Activated CD8-positive, alpha-beta memory T cell treated with anti-CD3 and anti-CD28 coated beads, Interleukin-2, amount 10 ng/mL, durations not matched to agents 7 days and 5 days (primary cell): ENCODE results near the gene ORMDL3. TPM values are rescaled to one million over a fixed set of nuclear protein-coding genes. Genes with fewer than 3 reads are reported as not detected.

Experiments used
- ATAC-seq: fragments of 150-1000 bp; cut with Tn5 transposase; one replicate; pipeline ENCODE4 v1.10.0; 2021; ENCODE audit warnings: moderate library complexity
- CTCF ChIA-PET: fragments of 350-600 bp; sonication (Branson Sonifier 250); formaldehyde crosslinking; loops from one replicate; lab custom pipeline; 2021; ENCODE audit warnings: antibody characterized with exemption; lab: Charles Lee
- DNase-seq: peaks from one replicate; pipeline ENCODE4 v3.0.0-alpha.2; 2020
- H3K27ac Mint-ChIP-seq: one replicate; pipeline ENCODE4 v1.8.0; 2021; ENCODE audit warnings: mild to moderate bottlenecking, mixed read lengths
- H3K27me3 Mint-ChIP-seq: one replicate; pipeline ENCODE4 v1.8.0; 2021; ENCODE audit warnings: mixed read lengths
- H3K36me3 Mint-ChIP-seq: one replicate; pipeline ENCODE4 v1.8.0; 2021; ENCODE audit warnings: mild to moderate bottlenecking, mixed read lengths
- H3K4me1 Mint-ChIP-seq: one replicate; pipeline ENCODE4 v1.8.0; 2021; ENCODE audit warnings: mixed read lengths
- H3K4me3 Mint-ChIP-seq: one replicate; pipeline ENCODE4 v1.8.0; 2021; ENCODE audit warnings: mild to moderate bottlenecking, moderate library complexity, mixed read lengths
- H3K9me3 Mint-ChIP-seq: one replicate; pipeline ENCODE4 v1.8.0; 2022; ENCODE audit warnings: low read depth, mixed read lengths
- total RNA-seq, 2 experiments: library from RNA; stranded (reverse); gene quantifications; one replicate each; pipeline ENCODE4 v1.2.3, GENCODE V29; 2021

ORMDL3 gene
- total RNA-seq, 2 experiments from 2014 or later: 111 to 131 TPM

DNA sequence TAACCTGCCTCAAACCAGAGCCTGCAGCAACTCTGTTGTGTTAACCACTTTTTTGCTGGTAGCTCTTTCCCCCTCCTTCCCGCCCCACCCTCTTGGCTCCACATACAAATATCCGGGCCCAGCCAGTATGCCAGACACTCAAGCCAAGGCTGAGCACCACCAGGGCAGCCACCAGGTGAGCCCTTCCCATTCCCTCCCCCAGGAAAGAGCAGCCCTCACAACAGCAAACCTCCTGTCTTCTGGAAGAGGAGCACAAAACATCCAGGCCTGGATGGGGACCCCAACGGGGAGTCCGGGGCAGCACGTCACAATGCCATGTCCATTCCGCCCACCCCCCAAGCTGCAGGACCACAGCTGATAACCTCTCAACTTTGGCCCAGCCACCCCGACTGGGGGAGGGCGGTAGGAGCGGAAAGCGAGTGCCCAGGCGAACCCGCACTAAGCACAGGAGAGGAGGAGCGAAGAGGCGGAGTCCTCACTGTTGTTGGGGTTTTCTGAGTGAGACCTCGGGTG, 757 bp downstream of the ORMDL3 start:
- H3K27me3 Mint-ChIP-seq: no peaks in the 10 kb centered on the region
- peaks cover 67% of the 10 kb centered on the region for H3K4me1 Mint-ChIP-seq
- CTCF ChIA-PET: interaction anchor here (0.6 to 2.4 kb wide), 10 partner anchors 13 to 171 kb away, joined by 3 to 13 read pairs (median 3); partner anchors contain the start of gene PSMD3
- H3K27ac Mint-ChIP-seq: peak overlapping the region; percentile 98
- peak; percentile 64 for ATAC-seq
- peak; percentile 89 for DNase-seq
- H3K36me3 Mint-ChIP-seq: peaks cover 31% of the 10 kb centered on the region
- H3K4me3 Mint-ChIP-seq: peak overlapping the region; percentile 88
- no peaks in the 10 kb centered on the region for H3K9me3 Mint-ChIP-seq

DNA sequence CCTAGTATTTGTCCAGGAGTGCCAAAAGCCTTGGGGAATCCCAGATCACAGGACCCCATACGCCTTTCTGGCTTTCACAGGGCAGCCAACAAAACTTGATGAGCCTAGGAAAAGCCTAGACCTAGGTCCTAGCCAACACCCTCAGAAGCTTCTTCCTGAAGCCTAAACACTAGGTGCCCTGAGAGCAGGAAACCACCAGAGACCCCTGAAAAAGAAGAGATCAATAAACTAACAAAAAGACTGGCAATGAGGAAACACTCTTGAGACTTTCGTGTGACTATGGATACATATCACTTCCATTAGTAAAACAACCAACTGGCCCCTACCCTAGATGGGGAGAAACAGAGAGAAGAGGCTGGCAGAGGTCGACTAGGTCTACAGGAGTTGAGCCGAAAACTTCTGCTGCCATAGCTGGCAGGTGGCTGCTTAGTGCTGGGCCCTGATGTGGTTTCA, 1.2 kb downstream of the ORMDL3 start:
- no peaks in the 10 kb centered on the region for H3K9me3 Mint-ChIP-seq
- no peak for DNase-seq

DNA sequence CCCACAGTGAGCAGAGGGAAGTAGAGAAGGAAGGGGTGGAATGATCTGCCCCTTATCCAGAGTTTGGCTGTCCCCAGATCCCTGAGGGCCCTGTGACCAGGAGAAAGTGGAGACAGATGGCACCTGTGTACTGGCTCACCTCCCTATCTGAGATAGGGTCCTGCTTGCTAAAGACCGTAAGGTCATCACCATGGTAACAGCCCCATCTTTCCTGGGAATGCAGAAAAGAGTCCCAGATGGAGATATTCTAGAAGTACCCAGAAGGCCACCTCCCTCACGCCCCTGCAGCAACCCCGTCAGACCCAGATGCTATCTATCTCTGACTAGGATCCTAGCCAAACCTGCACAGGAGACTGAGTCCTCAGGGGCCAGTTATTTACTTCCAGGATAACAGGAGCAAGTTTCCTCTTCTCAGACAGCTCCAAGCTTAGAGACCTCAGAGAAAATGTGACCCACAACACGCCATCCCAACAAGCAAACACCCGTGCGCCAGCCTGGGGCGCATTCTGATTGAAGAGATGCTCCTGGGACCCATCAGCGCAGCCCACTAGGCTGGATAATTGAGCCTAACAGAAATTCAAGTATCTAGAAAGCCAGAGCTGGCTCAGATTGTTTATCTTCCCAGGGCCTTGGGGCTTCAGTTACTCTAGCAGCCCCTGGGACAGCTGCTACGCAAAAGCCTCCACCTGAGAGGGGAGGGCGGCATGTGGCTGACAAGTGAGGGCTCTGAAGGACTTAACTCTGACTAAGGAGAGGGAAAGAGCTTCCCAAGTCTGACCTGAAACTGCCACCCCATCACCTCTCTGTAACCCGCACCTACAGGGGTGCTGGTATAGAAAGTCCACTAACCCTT, 1.9 kb downstream of the ORMDL3 start:
- CTCF ChIA-PET: interaction anchor here (1.0 to 2.4 kb wide), 7 partner anchors 14 to 153 kb away, joined by 3 to 13 read pairs (median 3); partner anchors contain the start of gene PSMD3
- peak overlapping the region; percentile 88 for H3K4me3 Mint-ChIP-seq
- no peak for ATAC-seq
- peak overlapping the region; percentile 98 for H3K27ac Mint-ChIP-seq
- no peaks in the 10 kb centered on the region for H3K9me3 Mint-ChIP-seq
- H3K27me3 Mint-ChIP-seq: no peaks in the 10 kb centered on the region
- H3K36me3 Mint-ChIP-seq: peaks cover 41% of the 10 kb centered on the region
- peaks cover 78% of the 10 kb centered on the region for H3K4me1 Mint-ChIP-seq
- no peak for DNase-seq

More for the DNA sequence above, 1.2 kb downstream of the ORMDL3 start:
- no peaks in the 10 kb centered on the region for H3K27me3 Mint-ChIP-seq
- H3K27ac Mint-ChIP-seq: peak overlapping the region; percentile 98
- H3K36me3 Mint-ChIP-seq: peaks cover 36% of the 10 kb centered on the region
- H3K4me1 Mint-ChIP-seq: peaks cover 72% of the 10 kb centered on the region
- peak overlapping the region; percentile 88 for H3K4me3 Mint-ChIP-seq
- CTCF ChIA-PET: interaction anchor here (0.6 to 2.4 kb wide), 9 partner anchors 13 to 153 kb away, joined by 3 to 13 read pairs (median 3); partner anchors contain the start of gene PSMD3
- ATAC-seq: no peak

DNA sequence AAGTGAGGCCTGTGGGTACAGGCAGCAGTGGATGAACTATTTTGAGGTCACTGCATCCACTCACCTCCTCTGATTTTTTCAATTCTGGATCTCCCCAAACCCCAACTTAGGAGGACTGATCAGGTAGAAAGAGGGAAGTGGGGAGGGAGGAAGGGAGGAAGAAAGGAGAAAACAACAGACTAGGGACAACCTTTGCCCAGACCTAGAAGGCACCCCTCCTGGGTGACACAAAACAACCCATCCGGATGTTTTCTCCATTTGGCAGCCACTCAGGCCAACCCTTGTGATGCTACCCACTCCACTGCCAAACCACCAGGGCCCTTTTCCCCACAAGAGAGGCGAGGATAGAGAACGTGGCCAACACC, 2.7 kb downstream of the ORMDL3 start:
- CTCF ChIA-PET: interaction anchor here (0.7 to 1.4 kb wide), 4 partner anchors 29 to 398 kb away, joined by 3 to 4 read pairs (median 3); no protein-coding TSS in a partner anchor
- Mint-ChIP-seq H3K4me3 (peak overlapping the region; percentile 88), H3K27me3 (no peaks in the 10 kb centered on the region), H3K4me1 (peaks cover 82% of the 10 kb centered on the region), H3K27ac (peak overlapping the region; percentile 98), H3K9me3 (no peaks in the 10 kb centered on the region), H3K36me3 (peaks cover 48% of the 10 kb centered on the region)
- DNase-seq (no peak), ATAC-seq (no peak)

DNA sequence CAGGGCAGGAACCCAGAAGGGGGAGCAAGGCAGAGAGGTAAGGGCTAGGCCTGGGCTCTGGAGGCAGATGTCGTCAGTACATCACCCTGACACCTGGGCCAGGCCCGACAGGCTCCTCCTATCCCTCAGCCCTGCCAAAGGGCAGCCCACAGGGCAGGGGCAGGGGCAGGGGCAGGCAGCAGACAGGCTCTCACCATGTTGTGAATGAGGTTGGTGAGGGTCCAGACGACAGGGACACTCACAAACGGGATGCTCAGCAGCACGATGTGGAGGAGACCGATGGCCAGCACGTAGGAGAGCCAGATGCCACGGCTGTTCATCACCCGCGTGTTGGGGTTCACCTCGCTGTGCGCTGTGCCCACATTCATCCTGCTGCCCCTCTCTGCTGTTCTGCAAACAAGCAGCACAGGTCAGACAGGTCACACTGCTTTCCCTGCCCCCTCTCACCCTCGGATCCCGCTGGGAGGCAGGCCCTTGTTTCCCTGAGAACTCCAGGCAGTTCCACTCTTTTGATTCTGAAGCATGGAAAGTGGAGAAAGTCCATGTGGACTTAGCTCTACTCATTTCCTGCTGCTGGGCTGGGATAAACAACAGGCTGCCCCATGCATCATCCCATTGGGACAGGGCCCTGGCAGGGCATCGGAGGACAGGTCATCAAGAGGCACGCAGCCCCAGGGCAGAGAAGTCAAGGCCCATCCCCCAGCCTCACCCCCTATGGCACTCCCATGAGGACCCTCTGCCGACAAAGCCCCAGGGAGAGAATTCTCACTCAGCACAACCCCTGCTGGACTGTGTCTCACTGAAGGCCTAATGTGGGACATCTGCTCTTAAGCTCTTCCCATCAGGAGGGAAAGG, 3.3 kb downstream of the ORMDL3 start:
- no peak for DNase-seq
- Mint-ChIP-seq H3K4me1 (peaks cover 80% of the 10 kb centered on the region), H3K9me3 (no peaks in the 10 kb centered on the region), H3K27me3 (no peaks in the 10 kb centered on the region), H3K36me3 (peaks cover 52% of the 10 kb centered on the region), H3K4me3 (peak overlapping the region; percentile 88), H3K27ac (peak overlapping the region; percentile 98)
- no peak for ATAC-seq
- CTCF ChIA-PET: interaction anchor here (0.7 to 1.4 kb wide), 3 partner anchors 28 to 398 kb away, joined by 3 read pairs; no protein-coding TSS in a partner anchor

DNA sequence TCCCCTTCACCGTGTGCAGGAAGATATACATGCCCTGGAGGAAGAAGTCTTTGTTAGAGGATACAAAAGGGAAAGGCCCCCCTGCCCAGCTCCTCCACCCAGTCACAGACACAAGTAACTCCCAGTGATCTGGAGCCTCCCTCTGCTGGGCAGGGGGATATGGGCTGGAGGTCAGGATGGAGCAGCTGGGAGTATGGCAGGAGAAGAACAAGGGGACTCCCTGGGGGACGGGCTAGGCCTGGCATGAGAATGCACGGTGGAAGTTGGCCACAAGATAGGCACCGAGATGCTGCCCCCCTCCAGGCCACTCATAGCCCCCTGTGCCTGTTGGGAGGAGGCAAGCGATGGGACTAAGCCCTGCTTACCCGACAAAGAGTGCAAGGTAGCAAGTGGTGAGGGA, 4.2 kb downstream of the ORMDL3 start:
- H3K4me1 Mint-ChIP-seq: peaks cover 81% of the 10 kb centered on the region
- H3K27ac Mint-ChIP-seq: peak overlapping the region; percentile 60
- H3K4me3 Mint-ChIP-seq: no peak overlapping the region
- H3K27me3 Mint-ChIP-seq: no peaks in the 10 kb centered on the region
- H3K9me3 Mint-ChIP-seq: no peaks in the 10 kb centered on the region
- CTCF ChIA-PET: no interaction called here
- ATAC-seq (no peak), DNase-seq (no peak)
- peaks cover 58% of the 10 kb centered on the region for H3K36me3 Mint-ChIP-seq

DNA sequence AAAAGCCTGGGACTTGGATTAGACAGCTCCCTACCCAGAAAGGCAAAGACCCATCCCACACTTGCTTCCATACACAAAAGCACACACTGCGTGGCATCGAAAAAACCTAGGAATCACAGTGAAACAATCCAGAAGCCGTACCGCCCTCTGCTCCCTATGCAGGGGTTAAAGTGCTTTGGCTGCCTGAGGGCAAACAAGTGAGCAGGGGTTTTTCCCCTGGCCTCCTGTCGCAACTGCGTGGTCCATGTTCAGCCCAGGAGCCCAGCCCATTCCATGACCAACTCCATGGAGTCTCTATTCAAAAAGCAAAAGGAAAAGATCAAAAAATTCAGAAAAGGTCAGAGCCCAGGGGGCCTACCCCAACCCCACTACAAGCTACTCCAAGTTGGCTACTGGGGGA, 5.4 kb downstream of the ORMDL3 start:
- peaks cover 86% of the 10 kb centered on the region for H3K4me1 Mint-ChIP-seq
- no peaks in the 10 kb centered on the region for H3K9me3 Mint-ChIP-seq
- H3K27me3 Mint-ChIP-seq: no peaks in the 10 kb centered on the region
- CTCF ChIA-PET: interaction anchor here (0.6 to 1.6 kb wide), 5 partner anchors 104 to 300 kb away, joined by 3 read pairs; no protein-coding TSS in a partner anchor
- peaks cover 67% of the 10 kb centered on the region for H3K36me3 Mint-ChIP-seq
- no peak overlapping the region for H3K4me3 Mint-ChIP-seq
- DNase-seq (no peak), ATAC-seq (no peak)
- peak overlapping the region; percentile 82 for H3K27ac Mint-ChIP-seq

DNA sequence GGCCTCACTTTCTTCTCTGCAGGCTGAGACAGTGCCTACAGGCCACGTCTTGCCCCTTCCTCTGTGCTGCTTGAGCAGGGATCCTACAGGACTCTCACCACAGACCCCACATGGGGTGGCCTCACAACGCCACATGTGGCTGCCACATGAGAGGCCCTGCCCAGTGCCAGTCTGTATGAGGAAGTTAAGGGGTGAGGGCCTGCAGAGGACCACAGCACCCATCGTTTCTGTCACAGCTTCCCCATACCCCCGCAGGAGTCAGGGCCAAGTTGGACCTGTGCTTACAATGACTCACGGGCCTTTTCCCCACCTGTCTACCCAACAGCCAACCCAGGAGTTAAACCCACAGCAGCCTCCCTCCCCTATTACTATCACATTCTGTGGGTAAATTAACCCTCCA, 6.1 kb downstream of the ORMDL3 start:
- no peaks in the 10 kb centered on the region for H3K9me3 Mint-ChIP-seq
- H3K4me3 Mint-ChIP-seq: peak overlapping the region; percentile 4
- no peaks in the 10 kb centered on the region for H3K27me3 Mint-ChIP-seq
- peak overlapping the region; percentile 82 for H3K27ac Mint-ChIP-seq
- CTCF ChIA-PET: interaction anchor here (1.0 to 1.6 kb wide), 3 partner anchors 105 to 163 kb away, joined by 3 read pairs; no protein-coding TSS in a partner anchor
- H3K4me1 Mint-ChIP-seq: peaks cover 92% of the 10 kb centered on the region
- DNase-seq (peak; percentile 58), ATAC-seq (peak; percentile 41)
- H3K36me3 Mint-ChIP-seq: peaks cover 73% of the 10 kb centered on the region

DNA sequence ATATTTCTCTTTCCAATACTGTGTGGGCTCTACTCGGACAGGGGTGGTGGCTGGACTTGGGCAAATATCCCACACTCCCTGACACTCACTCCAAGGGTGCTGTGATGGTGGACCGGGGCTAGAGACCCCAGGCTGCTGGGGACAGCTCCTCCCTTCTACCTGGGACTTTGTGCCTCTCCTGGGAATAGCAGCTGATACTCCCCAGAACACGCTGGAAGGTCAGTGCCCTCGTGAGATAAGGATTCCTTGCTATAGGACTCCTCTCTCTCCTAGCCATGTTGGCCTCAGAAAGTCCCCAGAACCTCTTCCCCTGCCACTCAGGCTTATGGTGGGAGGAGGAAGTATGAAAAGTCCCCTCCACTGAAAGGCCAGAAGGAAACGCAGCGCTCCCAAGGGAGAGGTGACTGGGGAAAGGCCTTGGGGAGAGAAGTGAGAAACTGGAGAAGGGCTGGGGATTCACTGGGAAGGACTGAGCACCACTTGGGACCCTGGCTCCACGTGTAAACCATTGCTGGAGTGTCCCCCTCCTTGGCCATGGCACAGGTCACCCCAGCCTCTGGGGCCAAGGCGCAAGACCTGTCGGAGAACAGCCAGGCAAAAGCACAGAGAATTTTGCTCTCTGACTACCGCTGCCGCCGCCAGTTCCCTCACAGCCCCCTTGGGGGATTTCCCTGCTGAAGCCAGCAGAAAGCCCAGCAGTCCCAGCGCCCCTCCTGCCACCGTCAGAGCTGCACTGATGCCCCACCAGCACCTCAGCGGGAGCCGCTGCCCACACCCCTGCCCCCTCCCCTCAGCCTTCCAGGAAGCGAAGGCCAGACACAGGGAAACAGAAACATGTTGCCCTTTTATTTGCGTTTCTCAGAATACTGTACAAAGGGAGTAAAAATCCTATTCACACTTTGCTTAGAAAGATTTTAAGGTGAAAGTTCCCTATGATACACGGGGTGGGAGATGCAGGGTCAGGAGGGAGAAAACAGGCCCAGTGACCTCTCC, 6.9 kb downstream of the ORMDL3 start:
- peaks cover 89% of the 10 kb centered on the region for H3K4me1 Mint-ChIP-seq
- H3K27me3 Mint-ChIP-seq: no peaks in the 10 kb centered on the region
- H3K27ac Mint-ChIP-seq: peak overlapping the region; percentile 82
- CTCF ChIA-PET: interaction anchor here (0.6 to 1.1 kb wide), 2 partner anchors 163 to 298 kb away, joined by 3 read pairs; no protein-coding TSS in a partner anchor
- ATAC-seq: peak; percentile 35
- H3K36me3 Mint-ChIP-seq: peaks cover 72% of the 10 kb centered on the region
- DNase-seq: peak; percentile 60
- no peaks in the 10 kb centered on the region for H3K9me3 Mint-ChIP-seq
- H3K4me3 Mint-ChIP-seq: peak overlapping the region; percentile 19

DNA sequence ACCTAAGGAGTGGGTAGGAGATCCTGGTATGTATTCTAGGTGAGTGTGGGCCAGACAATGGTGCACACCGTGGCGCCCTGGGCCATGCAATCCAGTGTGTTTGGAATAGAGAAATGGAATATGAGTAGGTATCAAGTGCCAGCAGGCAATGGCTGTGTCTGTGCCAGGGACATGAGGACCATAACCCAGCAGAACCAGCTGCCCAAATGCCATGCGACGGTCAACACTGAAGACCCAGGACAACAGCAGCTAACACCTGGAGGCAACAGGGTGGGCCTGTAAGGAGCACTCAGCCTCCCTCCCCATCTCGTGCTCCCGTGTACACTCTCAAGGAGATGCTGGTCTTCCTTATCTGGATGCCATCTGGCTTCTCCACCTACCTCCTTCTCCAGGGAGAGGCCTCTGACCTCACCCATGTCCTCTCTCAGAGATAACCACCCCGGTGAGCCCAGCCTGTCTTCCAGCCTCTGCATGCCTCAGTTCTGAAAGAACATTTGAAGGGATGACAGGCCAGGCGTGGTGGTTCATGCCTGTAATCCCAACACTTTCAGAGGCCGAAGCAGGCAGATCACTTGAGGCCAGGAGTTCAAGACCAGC, 8.2 kb downstream of the ORMDL3 start:
- Mint-ChIP-seq H3K4me3 (no peak overlapping the region), H3K36me3 (peaks cover 69% of the 10 kb centered on the region), H3K27me3 (no peaks in the 10 kb centered on the region), H3K4me1 (peaks cover 79% of the 10 kb centered on the region), H3K9me3 (no peaks in the 10 kb centered on the region), H3K27ac (peak overlapping the region; percentile 25)
- ATAC-seq: no peak
- CTCF ChIA-PET: no interaction called here
- DNase-seq: no peak

DNA sequence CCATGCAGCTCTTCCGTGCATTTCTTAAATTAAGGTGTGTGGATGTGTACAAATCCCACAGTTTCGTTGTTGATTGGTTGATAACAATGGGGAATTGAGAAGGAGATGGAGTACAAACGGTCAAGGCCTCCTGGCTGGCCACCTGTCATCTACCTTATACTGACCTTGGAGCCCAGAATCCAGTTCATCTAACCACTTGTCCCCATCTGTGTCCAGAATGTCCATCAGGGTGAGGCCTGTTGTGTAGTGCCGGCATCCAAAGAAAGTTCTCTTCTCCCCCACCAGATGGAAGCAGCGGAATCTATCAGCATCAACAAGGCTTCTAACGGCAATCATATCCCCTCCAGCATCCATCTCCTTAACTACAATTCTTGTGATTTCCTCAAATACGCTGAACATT, 10.5 kb downstream of the ORMDL3 start:
- Mint-ChIP-seq H3K27ac (peak overlapping the region; percentile 47), H3K4me3 (no peak overlapping the region), H3K27me3 (no peaks in the 10 kb centered on the region), H3K9me3 (no peaks in the 10 kb centered on the region), H3K36me3 (peaks cover 64% of the 10 kb centered on the region), H3K4me1 (peaks cover 57% of the 10 kb centered on the region)
- DNase-seq (no peak), ATAC-seq (no peak)
- CTCF ChIA-PET: no interaction called here
